GM21360 (cell line): ENCODE results near the gene CRY2.

Experiments
- ATAC-seq: cut with Tn5 transposase; IDR thresholded peaks from one replicate; pipeline ENCODE4 v1.9.1; 2021; ENCODE audit warnings: mild to moderate bottlenecking, moderate library complexity; ENCODE audit not compliant: unreplicated experiment

CRY2 gene

GRCh38 chr11:45927684-45928413 is 80.6 kb downstream of the CRY2 start:
- ATAC-seq, result no peak

GRCh38 chr11:45928535-45929215 is 81.4 kb downstream of the CRY2 start:
- no peak for ATAC-seq

- no peak for ATAC-seq
These were observed 82.3 kb downstream of the CRY2 start for GRCh38 chr11:45929486-45930030.

- peak; percentile 88 for ATAC-seq
These were observed 82.9 kb downstream of the CRY2 start for GRCh38 chr11:45930031-45930794.

- ATAC-seq, result no peak
These were observed 83.8 kb downstream of the CRY2 start for GRCh38 chr11:45930951-45931570.

- ATAC-seq, result no peak
These were observed 84.5 kb downstream of the CRY2 start for GRCh38 chr11:45931739-45932138.

- ATAC-seq, result no peak
These were observed 84.9 kb downstream of the CRY2 start for GRCh38 chr11:45932217-45932616.
